PFSK-1 (cell line): ENCODE measurements around the gene PDGFD.

Source experiments
- FOXP2 ChIP-seq: optimal IDR thresholded peaks from 2 replicates; pipeline ENCODE3; 2011; ENCODE audit warnings: borderline replicate concordance, control low read depth, inconsistent platforms; ENCODE audit not compliant: insufficient read depth; ENCODE audit errors: extremely low read length, extremely low read depth
- POLR2AphosphoS5 ChIP-seq: IDR thresholded peaks from 2 replicates; pipeline ENCODE4 v1.6.1; 2012; ENCODE audit warnings: low read depth, mild to moderate bottlenecking, control low read depth, low read length, moderate library complexity
- REST ChIP-seq, 2 experiments: IDR thresholded peaks; 2 replicates each; pipeline versions ENCODE4 v1.6.1 to v1.8.0; 2011 to 2012; ENCODE audit warnings: low read depth in 2 of 2, low read length in 2 of 2, control low read depth in 1 of 2, inconsistent platforms in 1 of 2, mild to moderate bottlenecking in 1 of 2, moderate library complexity in 1 of 2; ENCODE audit not compliant: insufficient read depth in 1 of 2
- SIN3A ChIP-seq: IDR thresholded peaks from 2 replicates; pipeline ENCODE4 v1.6.1; 2012; ENCODE audit warnings: mild to moderate bottlenecking, low read length, moderate library complexity, borderline replicate concordance; ENCODE audit not compliant: insufficient read depth
- TAF1 ChIP-seq: IDR thresholded peaks from 2 replicates; pipeline ENCODE4 v1.6.1; 2012; ENCODE audit warnings: low read length, control low read depth, borderline replicate concordance; ENCODE audit not compliant: insufficient read depth

The PDGFD gene

GRCh38 chr11:103893371-103893770 is 270.6 kb downstream of the PDGFD start:
- TF ChIP-seq POLR2AphosphoS5 (no peak), SIN3A (no peak), FOXP2 (no peak), TAF1 (no peak)

GRCh38 chr11:103892603-103893002 is 271.3 kb downstream of the PDGFD start:
- TF ChIP-seq SIN3A, result no peak
- TF ChIP-seq TAF1, result no peak
- TF ChIP-seq FOXP2, result no peak
- TF ChIP-seq REST (IDR thresholded peaks at IDR 0.05; ENCODE audit: insufficient read depth in 1 of 2, low read depth in 2 of 2, low read length in 2 of 2), result no peak
- no peak for TF ChIP-seq POLR2AphosphoS5

GRCh38 chr11:103890654-103891053 is 273.3 kb downstream of the PDGFD start:
- no peak for TF ChIP-seq REST (IDR thresholded peaks at IDR 0.05; ENCODE audit: insufficient read depth in 1 of 2, low read depth in 2 of 2, low read length in 2 of 2)
- TF ChIP-seq SIN3A, result no peak
- TF ChIP-seq TAF1, result no peak
- no peak for TF ChIP-seq FOXP2
- no peak for TF ChIP-seq POLR2AphosphoS5

- TF ChIP-seq REST (IDR thresholded peaks at IDR 0.05; ENCODE audit: insufficient read depth in 1 of 2, low read depth in 2 of 2, low read length in 2 of 2), result peak in 1 of 2 experiments; percentile 59; a peak in 1 of 4 replicates
- TF ChIP-seq TAF1, result no peak
- TF ChIP-seq FOXP2, result no peak
Measured at GRCh38 chr11:103889679-103890078, 274.3 kb downstream of the PDGFD start.

- TF ChIP-seq FOXP2 (no peak), REST (IDR thresholded peaks at IDR 0.05; ENCODE audit: insufficient read depth in 1 of 2, low read depth in 2 of 2, low read length in 2 of 2) (no peak), POLR2AphosphoS5 (no peak), TAF1 (no peak), SIN3A (no peak)
Measured at GRCh38 chr11:103888541-103888951, 275.4 kb downstream of the PDGFD start.
